T-helper 1 cell treated with Interleukin-12 subunit alpha and Interleukin-12 subunit beta and Interleukin-4 antibody, amounts not matched to agents 30 μg/mL and 1 μg/mL, for 36 hours (primary cell): ENCODE measurements around the gene SEMA4C.
A peak's percentile ranks its signal among the peaks of the same experiment; 100 is the strongest.
"Not testable (repeated sequence)": the region's sequence is repeated elsewhere in the genome, so short reads cannot be mapped to it uniquely, and the experiment has no call there.

Experiments used
- H3K27ac Mint-ChIP-seq: one replicate; pipeline ENCODE4 v1.8.0; 2021; ENCODE audit warnings: mild to moderate bottlenecking, mixed read lengths
- H3K27me3 Mint-ChIP-seq: one replicate; pipeline ENCODE4 v1.8.0; 2021; ENCODE audit warnings: low read depth, mixed read lengths
- H3K36me3 Mint-ChIP-seq: one replicate; pipeline ENCODE4 v1.8.0; 2021; ENCODE audit warnings: low read depth, mixed read lengths
- H3K4me1 Mint-ChIP-seq: one replicate; pipeline ENCODE4 v1.8.0; 2021; ENCODE audit warnings: low read depth, mixed read lengths
- H3K4me3 Mint-ChIP-seq: one replicate; pipeline ENCODE4 v1.8.0; 2021; ENCODE audit warnings: mild to moderate bottlenecking, moderate library complexity, mixed read lengths
- H3K9me3 Mint-ChIP-seq: one replicate; pipeline ENCODE4 v1.8.0; 2021; ENCODE audit warnings: mixed read lengths

The SEMA4C gene

GRCh38 chr2:96867756-96868554, 1.9 kb downstream of the SEMA4C start:
- Mint-ChIP-seq H3K36me3 (peaks cover 12% of the 10 kb centered on the region), H3K4me1 (peaks cover 22% of the 10 kb centered on the region), H3K27ac (peak overlapping the region; percentile 78), H3K9me3 (no peaks in the 10 kb centered on the region), H3K4me3 (peak overlapping the region; percentile 80), H3K27me3 (peaks cover 11% of the 10 kb centered on the region)

- H3K27ac Mint-ChIP-seq = no peak overlapping the region
- no peaks in the 10 kb centered on the region for H3K9me3 Mint-ChIP-seq
- H3K36me3 Mint-ChIP-seq = peaks cover 13% of the 10 kb centered on the region
- peaks cover 22% of the 10 kb centered on the region for H3K4me1 Mint-ChIP-seq
- peaks cover 11% of the 10 kb centered on the region for H3K27me3 Mint-ChIP-seq
- peak overlapping the region; percentile 80 for H3K4me3 Mint-ChIP-seq
Measured at GRCh38 chr2:96866986-96867755, 2.7 kb downstream of the SEMA4C start.

GRCh38 chr2:96866586-96866985, 3.3 kb downstream of the SEMA4C start:
- Mint-ChIP-seq H3K27me3 (peaks cover 11% of the 10 kb centered on the region), H3K27ac (no peak overlapping the region), H3K4me1 (peaks cover 22% of the 10 kb centered on the region), H3K4me3 (peak overlapping the region; percentile 65), H3K9me3 (no peaks in the 10 kb centered on the region), H3K36me3 (peaks cover 16% of the 10 kb centered on the region)

GRCh38 chr2:96866149-96866548, 3.7 kb downstream of the SEMA4C start:
- H3K9me3 Mint-ChIP-seq = no peaks in the 10 kb centered on the region
- peaks cover 21% of the 10 kb centered on the region for H3K4me1 Mint-ChIP-seq
- peaks cover 16% of the 10 kb centered on the region for H3K36me3 Mint-ChIP-seq
- H3K27ac Mint-ChIP-seq = no peak overlapping the region
- no peak overlapping the region for H3K4me3 Mint-ChIP-seq
- peaks cover 8% of the 10 kb centered on the region for H3K27me3 Mint-ChIP-seq

DNA sequence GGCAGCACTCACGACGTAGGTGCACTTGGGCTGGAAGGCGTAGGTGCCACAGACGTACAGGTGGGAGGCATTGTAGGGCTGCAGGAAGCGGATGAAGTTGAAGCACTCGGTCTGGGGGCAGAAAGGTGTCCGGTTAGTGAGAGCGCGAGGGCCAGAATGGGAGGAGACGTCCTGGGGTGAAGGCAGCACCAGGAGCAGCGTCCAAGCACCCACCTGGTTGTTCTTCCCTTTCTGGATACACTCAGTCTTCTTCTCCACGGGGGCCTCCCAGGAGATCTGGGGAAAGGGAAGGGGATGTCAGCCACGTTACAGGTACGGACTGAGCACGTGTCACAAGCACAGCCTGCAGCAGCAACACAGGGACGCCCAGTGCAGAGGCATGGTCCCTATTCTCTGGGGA, 4.2 kb downstream of the SEMA4C start:
- Mint-ChIP-seq H3K9me3 (no peaks in the 10 kb centered on the region), H3K27ac (no peak overlapping the region), H3K4me3 (no peak overlapping the region), H3K4me1 (peaks cover 16% of the 10 kb centered on the region), H3K27me3 (peaks cover 3% of the 10 kb centered on the region), H3K36me3 (peaks cover 16% of the 10 kb centered on the region)

- Mint-ChIP-seq H3K27me3 (no peaks in the 10 kb centered on the region), H3K9me3 (no peaks in the 10 kb centered on the region), H3K27ac (no peak overlapping the region), H3K4me1 (peaks cover 16% of the 10 kb centered on the region), H3K4me3 (no peak overlapping the region), H3K36me3 (peaks cover 22% of the 10 kb centered on the region)
Measured at GRCh38 chr2:96864343-96865091, 5.4 kb downstream of the SEMA4C start.

DNA sequence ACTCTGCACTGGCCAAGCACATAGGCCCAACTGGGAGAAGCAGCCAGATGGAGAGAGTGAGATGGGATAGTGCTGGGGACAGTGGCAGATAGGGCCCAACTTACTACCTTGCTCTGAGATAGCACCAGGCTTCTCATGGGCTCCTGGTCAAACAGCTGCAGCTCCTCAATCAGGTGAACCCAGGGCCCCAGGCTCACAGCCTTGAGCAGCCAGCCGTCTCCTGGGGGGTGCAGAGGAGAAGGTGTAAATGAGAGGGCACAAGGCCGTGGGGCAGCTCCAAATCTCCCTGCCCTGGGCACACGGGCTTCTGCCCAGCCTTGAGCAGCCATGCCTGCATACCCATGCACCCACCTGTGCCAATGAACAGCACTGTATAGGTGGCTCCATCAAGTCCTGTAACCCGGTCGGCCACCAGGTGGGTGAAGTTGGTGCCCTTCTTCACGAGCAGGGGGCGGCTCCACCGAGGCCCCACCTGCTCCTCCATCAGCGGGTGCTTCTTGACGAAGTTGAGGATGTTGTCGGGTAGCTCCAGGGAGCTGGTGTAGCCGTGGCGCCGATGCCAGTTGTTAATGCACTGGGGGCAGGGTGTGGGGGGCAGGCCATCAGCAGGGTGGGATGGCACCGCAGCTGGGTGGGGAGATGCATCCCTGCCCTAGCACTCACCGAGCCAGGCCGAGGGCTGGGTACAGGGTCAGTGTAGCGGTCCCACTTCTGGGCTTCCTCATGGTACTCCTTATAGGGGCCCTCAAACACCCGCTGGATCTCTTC, 6.1 kb downstream of the SEMA4C start:
- H3K4me1 Mint-ChIP-seq = peaks cover 23% of the 10 kb centered on the region
- no peaks in the 10 kb centered on the region for H3K9me3 Mint-ChIP-seq
- H3K27me3 Mint-ChIP-seq = no peaks in the 10 kb centered on the region
- peaks cover 22% of the 10 kb centered on the region for H3K36me3 Mint-ChIP-seq
- H3K4me3 Mint-ChIP-seq = no peak overlapping the region
- H3K27ac Mint-ChIP-seq = no peak overlapping the region

DNA sequence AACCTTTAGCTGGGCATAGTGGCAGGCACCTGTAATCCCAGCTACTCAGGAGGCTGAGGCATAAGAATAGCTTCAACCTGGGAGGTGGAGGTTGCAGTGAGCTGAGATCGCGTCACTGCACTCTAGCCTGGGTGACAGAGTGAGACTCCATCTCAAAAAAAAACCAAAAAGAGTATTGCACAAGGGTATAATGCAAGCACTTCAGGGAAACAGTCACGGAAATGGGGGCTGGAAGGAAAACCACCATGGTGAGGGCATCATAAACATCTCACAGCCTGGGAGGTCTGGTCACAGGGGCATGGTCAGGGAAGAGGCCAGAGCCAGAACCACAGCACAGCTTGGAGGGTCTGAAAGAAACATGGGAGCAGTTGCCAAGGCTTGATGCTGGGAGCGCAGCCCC, 6.8 kb downstream of the SEMA4C start:
- H3K9me3 Mint-ChIP-seq = not testable (repeated sequence)

GRCh38 chr2:96861074-96861473, 8.8 kb downstream of the SEMA4C start:
- Mint-ChIP-seq H3K4me1 (peaks cover 24% of the 10 kb centered on the region), H3K9me3 (no peaks in the 10 kb centered on the region), H3K27ac (no peak overlapping the region), H3K27me3 (no peaks in the 10 kb centered on the region), H3K4me3 (no peak overlapping the region), H3K36me3 (peaks cover 20% of the 10 kb centered on the region)

More for the DNA sequence above, 6.8 kb downstream of the SEMA4C start:
- not testable (repeated sequence) for H3K27ac Mint-ChIP-seq, H3K4me3 Mint-ChIP-seq, H3K27me3 Mint-ChIP-seq
- H3K4me1 Mint-ChIP-seq = peaks cover 23% of the 10 kb centered on the region
- peaks cover 22% of the 10 kb centered on the region for H3K36me3 Mint-ChIP-seq

DNA sequence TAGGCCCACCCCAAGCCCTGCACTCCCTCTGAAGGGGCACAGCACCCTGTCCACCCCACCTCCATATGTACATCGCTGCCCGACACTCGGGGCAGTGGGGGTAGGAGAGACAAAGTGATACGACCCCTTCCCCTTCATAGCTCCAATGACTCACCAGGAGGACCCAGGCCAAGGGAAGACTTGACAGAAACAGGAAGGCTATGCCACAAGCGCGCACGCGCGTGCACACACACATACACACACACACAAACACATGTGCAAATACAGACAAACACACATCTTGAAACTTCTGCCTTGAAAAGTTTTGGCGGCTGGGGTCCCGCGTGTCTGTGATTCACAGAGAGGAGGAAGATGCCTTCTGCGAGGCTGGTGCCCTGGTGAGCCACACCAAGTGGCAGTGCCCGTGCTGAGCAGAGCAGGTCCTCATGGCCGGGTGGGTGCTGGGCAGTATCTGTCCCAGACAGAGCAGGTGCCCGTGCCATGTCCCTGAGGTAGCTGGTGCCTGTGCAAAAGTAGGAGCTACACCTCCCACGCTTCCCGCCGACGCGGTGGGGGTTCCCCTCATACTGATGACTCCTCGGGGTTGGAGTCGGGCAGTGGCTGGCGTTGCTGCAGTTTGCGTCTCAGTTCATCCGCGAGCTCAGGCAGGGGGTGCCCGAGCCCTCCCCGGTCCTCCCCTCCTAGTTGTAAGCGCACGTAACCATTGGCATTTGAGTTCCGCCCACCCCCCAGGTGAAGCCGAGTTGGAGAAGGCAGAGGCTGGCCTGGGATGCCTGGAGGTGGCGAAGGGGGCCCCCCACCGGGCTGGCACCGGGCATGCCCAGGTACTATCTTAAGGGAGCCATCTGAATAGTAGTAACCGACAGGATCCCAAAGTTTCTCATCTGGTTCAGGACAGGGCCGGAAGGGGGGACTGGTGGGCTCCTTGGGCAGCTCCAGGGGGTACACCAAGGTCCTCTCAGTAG, 9.5 kb downstream of the SEMA4C start:
- Mint-ChIP-seq H3K4me3 (no peak overlapping the region), H3K27me3 (no peaks in the 10 kb centered on the region)

GRCh38 chr2:96859681-96860064, 10.2 kb downstream of the SEMA4C start:
- no peak overlapping the region for H3K27ac Mint-ChIP-seq
- no peaks in the 10 kb centered on the region for H3K27me3 Mint-ChIP-seq
- H3K4me3 Mint-ChIP-seq = no peak overlapping the region
- peaks cover 27% of the 10 kb centered on the region for H3K4me1 Mint-ChIP-seq
- peaks cover 15% of the 10 kb centered on the region for H3K36me3 Mint-ChIP-seq
- H3K9me3 Mint-ChIP-seq = no peaks in the 10 kb centered on the region

More for the DNA sequence above, 9.5 kb downstream of the SEMA4C start:
- Mint-ChIP-seq H3K4me1 (peaks cover 24% of the 10 kb centered on the region), H3K27ac (peak overlapping the region; percentile 57), H3K9me3 (no peaks in the 10 kb centered on the region), H3K36me3 (peaks cover 17% of the 10 kb centered on the region)

DNA sequence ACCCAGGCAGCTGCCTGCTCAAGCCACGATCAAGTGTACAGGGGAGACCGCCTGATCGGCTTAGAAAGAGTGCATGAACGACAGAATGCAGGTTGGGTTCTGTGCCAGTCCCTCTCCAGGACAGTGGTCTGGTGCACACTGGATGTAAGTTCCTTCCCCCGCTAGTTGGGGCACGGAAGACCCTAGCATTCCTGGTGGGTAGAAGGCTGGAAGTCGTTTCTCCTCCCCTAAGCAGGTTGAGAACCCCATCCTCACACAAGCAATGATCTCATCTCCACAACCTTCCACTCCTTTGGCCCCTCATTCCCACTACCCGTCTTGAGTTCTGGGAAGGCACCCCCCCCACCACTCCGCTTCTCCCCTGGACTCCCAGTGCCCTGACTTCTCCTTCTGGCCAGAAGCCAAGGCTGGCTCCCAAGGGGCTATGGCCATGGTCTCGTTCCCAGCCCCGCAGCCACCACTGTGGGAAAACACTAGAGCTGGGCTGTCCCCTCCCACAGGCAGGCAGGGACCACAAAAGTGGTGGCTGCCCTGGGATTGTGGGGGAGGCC, 10.7 kb downstream of the SEMA4C start:
- peaks cover 27% of the 10 kb centered on the region for H3K4me1 Mint-ChIP-seq
- H3K4me3 Mint-ChIP-seq = peak overlapping the region; percentile 31
- H3K36me3 Mint-ChIP-seq = peaks cover 15% of the 10 kb centered on the region
- no peaks in the 10 kb centered on the region for H3K9me3 Mint-ChIP-seq
- H3K27ac Mint-ChIP-seq = peak overlapping the region; percentile 15
- H3K27me3 Mint-ChIP-seq = no peaks in the 10 kb centered on the region
